Erythroblast (primary cell): ENCODE results near the gene ILK.

Experiments
- GATA1 ChIP-seq: IDR thresholded peaks from 2 replicates; pipeline ENCODE4 v1.6.1; 2011; ENCODE audit warnings: low read depth, mild to moderate bottlenecking, control low read depth, low read length, moderate library complexity
- POLR2A ChIP-seq: IDR thresholded peaks from 2 replicates; pipeline ENCODE4 v1.6.1; 2011; ENCODE audit warnings: mild to moderate bottlenecking, low read length

GRCh38 chr11:6630632-6631291 lies 27.2 kb downstream of the ILK start:
- no peak for TF ChIP-seq POLR2A
- no peak for TF ChIP-seq GATA1
